H9 (cell line): Measurements from ENCODE around the gene ZNF791. TPM values are rescaled to one million over a fixed set of nuclear protein-coding genes. Genes with fewer than 3 reads are reported as not detected.

Experiments used
- DNase-seq: peaks from one replicate; pipeline ENCODE4 v3.0.0-alpha.2; 2017
- H2AFZ ChIP-seq: one replicate; pipeline ENCODE4 v1.6.1; 2013; ENCODE audit warnings: mild to moderate bottlenecking, low read length, control low read depth, moderate library complexity
- H2AK5ac ChIP-seq: 2 replicates; pipeline ENCODE4 v1.6.1; 2013; ENCODE audit warnings: low read length, control low read depth, mixed read lengths; ENCODE audit not compliant: insufficient read length
- H2BK120ac ChIP-seq: one replicate; pipeline ENCODE4 v1.6.1; 2013; ENCODE audit warnings: low read depth, mild to moderate bottlenecking, low read length, control low read depth, inconsistent platforms; ENCODE audit not compliant: poor library complexity, severe bottlenecking
- H2BK12ac ChIP-seq: 2 replicates; pipeline ENCODE4 v1.6.1; 2013; ENCODE audit warnings: low read length, control low read depth, mixed read lengths, low read depth; ENCODE audit not compliant: insufficient read length
- H2BK15ac ChIP-seq: 2 replicates; pipeline ENCODE4 v1.6.1; 2013; ENCODE audit warnings: low read depth, low read length, control low read depth
- H2BK20ac ChIP-seq: one replicate; pipeline ENCODE4 v1.6.1; 2013; ENCODE audit warnings: low read depth, mild to moderate bottlenecking, low read length, control low read depth, inconsistent platforms; ENCODE audit not compliant: poor library complexity, severe bottlenecking
- H2BK5ac ChIP-seq: 2 replicates; pipeline ENCODE4 v1.6.1; 2013; ENCODE audit warnings: low read length, control low read depth, mixed read lengths; ENCODE audit not compliant: insufficient read length
- H3K14ac ChIP-seq: 2 replicates; pipeline ENCODE4 v1.6.1; 2013; ENCODE audit warnings: low read length, control low read depth; ENCODE audit not compliant: insufficient read depth
- H3K18ac ChIP-seq: 2 replicates; pipeline ENCODE4 v1.6.1; 2013; ENCODE audit warnings: low read depth, mild to moderate bottlenecking, mixed read lengths, low read length, control low read depth; ENCODE audit not compliant: insufficient read length
- H3K23ac ChIP-seq: 2 replicates; pipeline ENCODE4 v1.6.1; 2013; ENCODE audit warnings: low read length, control low read depth, mixed read lengths, low read depth; ENCODE audit not compliant: insufficient read length
- H3K23me2 ChIP-seq: 2 replicates; pipeline ENCODE4 v1.6.1; 2013; ENCODE audit warnings: low read depth, mild to moderate bottlenecking, mixed read lengths, low read length, control low read depth; ENCODE audit not compliant: insufficient read length, poor library complexity, severe bottlenecking
- H3K27ac ChIP-seq: 2 replicates; pipeline ENCODE4 v1.5.1; 2013; ENCODE audit warnings: low read length, control low read depth, mixed read lengths, low read depth; ENCODE audit not compliant: insufficient read length
- H3K27me3 ChIP-seq: 2 replicates; pipeline ENCODE4 v1.6.1; 2013; ENCODE audit warnings: low read length, control low read depth, inconsistent platforms; ENCODE audit not compliant: insufficient read depth
- H3K4ac ChIP-seq: 2 replicates; pipeline ENCODE4 v1.6.1; 2013; ENCODE audit warnings: low read depth, mild to moderate bottlenecking, control low read depth, inconsistent platforms, low read length, moderate library complexity
- H3K4me1 ChIP-seq: 2 replicates; pipeline ENCODE4 v1.6.1; 2013; ENCODE audit warnings: low read length, control low read depth, inconsistent platforms; ENCODE audit not compliant: insufficient read depth
- H3K4me2 ChIP-seq: 2 replicates; pipeline ENCODE4 v1.6.1; 2013; ENCODE audit warnings: low read length, control low read depth, mixed read lengths; ENCODE audit not compliant: insufficient read length, insufficient read depth
- H3K56ac ChIP-seq: 2 replicates; pipeline ENCODE4 v1.6.1; 2013; ENCODE audit warnings: low read depth, mild to moderate bottlenecking, mixed read lengths, low read length, control low read depth; ENCODE audit not compliant: insufficient read length
- H3K79me1 ChIP-seq: 2 replicates; pipeline ENCODE4 v1.6.1; 2013; ENCODE audit warnings: low read depth, mild to moderate bottlenecking, moderate library complexity, low read length, control low read depth, inconsistent platforms; ENCODE audit not compliant: insufficient read depth, poor library complexity, severe bottlenecking
- H3K79me2 ChIP-seq: 2 replicates; pipeline ENCODE4 v1.6.1; 2013; ENCODE audit warnings: low read length, control low read depth, inconsistent platforms; ENCODE audit not compliant: insufficient read depth
- H3K9ac ChIP-seq: 2 replicates; pipeline ENCODE4 v1.6.1; 2013; ENCODE audit warnings: low read length, control low read depth, mixed read lengths; ENCODE audit not compliant: insufficient read length; ENCODE audit errors: extremely low read depth
- H3K9me3 ChIP-seq: one replicate; pipeline ENCODE4 v1.6.1; 2013; ENCODE audit warnings: low read depth, low read length, inconsistent platforms; ENCODE audit not compliant: control insufficient read depth
- H3T11ph ChIP-seq: one replicate; pipeline ENCODE4 v1.6.1; 2013; ENCODE audit warnings: mild to moderate bottlenecking, low read length, control low read depth, inconsistent platforms
- H4K20me1 ChIP-seq: one replicate; pipeline ENCODE4 v1.6.1; 2013; ENCODE audit not compliant: control insufficient read depth, insufficient read length, insufficient read depth
- H4K5ac ChIP-seq: 2 replicates; pipeline ENCODE4 v1.6.1; 2013; ENCODE audit warnings: low read depth, mild to moderate bottlenecking, mixed read lengths, low read length, control low read depth; ENCODE audit not compliant: insufficient read length
- H4K8ac ChIP-seq: replicated peaks from 2 replicates; pipeline ENCODE4 v1.6.1; 2013; ENCODE audit warnings: low read length, control low read depth, mixed read lengths, low read depth; ENCODE audit not compliant: insufficient read length
- H4K91ac ChIP-seq: 2 replicates; pipeline ENCODE4 v1.6.1; 2013; ENCODE audit warnings: low read depth, mild to moderate bottlenecking, moderate library complexity, mixed read lengths, low read length, control low read depth; ENCODE audit not compliant: insufficient read length
- H3K27ac Mint-ChIP-seq, 3 experiments: 2 replicates in 2 of 3; 3 replicates in 1 of 3; pipeline ENCODE4 v1.8.0; 2020 to 2021; ENCODE audit warnings: mixed read lengths in 3 of 3, mild to moderate bottlenecking in 1 of 3, moderate library complexity in 1 of 3
- H3K27me3 Mint-ChIP-seq: 2 replicates; pipeline ENCODE4 v1.8.0; 2021; ENCODE audit warnings: low read depth, mild to moderate bottlenecking, moderate library complexity, mixed read lengths
- H3K36me3 Mint-ChIP-seq, 3 experiments: 2 replicates in 2 of 3; 3 replicates in 1 of 3; pipeline ENCODE4 v1.8.0; 2020 to 2021; ENCODE audit warnings: low read depth in 3 of 3, mixed read lengths in 3 of 3; ENCODE audit not compliant: insufficient read depth in 1 of 3
- H3K4me1 Mint-ChIP-seq, 2 experiments: 2 replicates each; pipeline ENCODE4 v1.8.0; 2020; ENCODE audit warnings: mixed read lengths in 2 of 2
- H3K4me3 Mint-ChIP-seq, 2 experiments: 2 replicates in 1 of 2; 3 replicates in 1 of 2; pipeline ENCODE4 v1.8.0; 2020 to 2021; ENCODE audit warnings: mild to moderate bottlenecking in 2 of 2, mixed read lengths in 2 of 2, moderate library complexity in 1 of 2
- H3K9me3 Mint-ChIP-seq, 2 experiments: 2 replicates in 1 of 2; 3 replicates in 1 of 2; pipeline ENCODE4 v1.8.0; 2020; ENCODE audit warnings: mild to moderate bottlenecking in 2 of 2, mixed read lengths in 2 of 2, moderate library complexity in 1 of 2
- CTCF ChIP-seq: fragments of 200-600 bp; sonication (generic); conservative IDR thresholded peaks from 3 replicates; pipeline ENCODE4 v1.8.0; 2021; ENCODE audit warnings: antibody characterized with exemption, mild to moderate bottlenecking
- WGBS: extraction: QIAGEN DNeasy Blood & Tissue Kit; methylation state at CpG from one replicate; pipeline ENCODE4 v1.1.7; 2013; ENCODE audit warnings: missing lambda C conversion rate, low lambda C conversion rate, mixed read lengths; ENCODE audit not compliant: insufficient read length; ENCODE audit errors: extremely low coverage; 5-methylcytosine and 5-hydroxymethylcytosine counted together
- total RNA-seq: library from RNA; stranded (reverse); gene quantifications from 2 replicates; pipeline ENCODE4 v1.2.1, GENCODE V29; 2021

The ZNF791 gene
- total RNA-seq, 1 experiment from 2014 or later: 20.2 TPM

- H3T11ph ChIP-seq: no peak overlapping the region
These were observed 50.3 kb downstream of the ZNF791 start for GRCh38 chr19:12660980-12661379.

More at GRCh38 chr19:12660980-12661379, 50.3 kb downstream of the ZNF791 start:
- H3K27ac Mint-ChIP-seq: no peak overlapping the region
- no peak overlapping the region for H3K4me3 Mint-ChIP-seq
- Histone ChIP-seq H3K56ac (no peak overlapping the region), H2BK12ac (no peak overlapping the region), H2BK5ac (no peak overlapping the region), H2BK20ac (no peak overlapping the region), H3K27me3 (no peaks in the 10 kb centered on the region), H3K4me2 (no peak overlapping the region), H4K20me1 (no peaks in the 10 kb centered on the region), H3K9me3 (no peaks in the 10 kb centered on the region), H3K9ac (no peak overlapping the region), H2BK15ac (no peak overlapping the region), H3K79me1 (no peaks in the 10 kb centered on the region), H2AFZ (no peak overlapping the region), H3K79me2 (no peaks in the 10 kb centered on the region; the same call in 1 of the 2 replicates), H3K27ac (no peak overlapping the region), H3K23me2 (peaks cover under 1% of the 10 kb centered on the region), H4K91ac (no peak overlapping the region), H2BK120ac (no peak overlapping the region), H4K8ac (no peak overlapping the region), H3K4ac (no peak overlapping the region), H3K4me1 (no peaks in the 10 kb centered on the region), H3K23ac (no peak overlapping the region), H2AK5ac (no peak overlapping the region), H3K14ac (no peak overlapping the region), H4K5ac (no peak overlapping the region), H3K18ac (no peak overlapping the region)
- H3K9me3 Mint-ChIP-seq: no peaks in the 10 kb centered on the region
- H3K4me1 Mint-ChIP-seq: peaks cover 4 to 21% of the 10 kb centered on the region in 2 experiments
- no peak for TF ChIP-seq CTCF
- H3K36me3 Mint-ChIP-seq: peaks cover 19 to 52% (median 50%) of the 10 kb centered on the region in 3 experiments
- no peaks in the 10 kb centered on the region; the same call in 1 of the 2 replicates for H3K27me3 Mint-ChIP-seq
- no peak for DNase-seq
- no CpG with 5 or more reads among the region's 12 CpGs for WGBS
